ENCODE measurements around the gene IZUMO1.
"Not testable (repeated sequence)": the region's sequence is repeated elsewhere in the genome, so short reads cannot be mapped to it uniquely, and the experiment has no call there.

The IZUMO1 gene

GRCh38 chr19:48713864-48714755, 32.6 kb downstream of the IZUMO1 start:
- DNase-seq (ENCODE audit: low read depth in 2 of 2), result peak; percentile 90 to 92

- DNase-seq (ENCODE audit: low read depth in 2 of 2), result no peak
Observed at GRCh38 chr19:48713041-48713863, 33.5 kb downstream of the IZUMO1 start.

DNA sequence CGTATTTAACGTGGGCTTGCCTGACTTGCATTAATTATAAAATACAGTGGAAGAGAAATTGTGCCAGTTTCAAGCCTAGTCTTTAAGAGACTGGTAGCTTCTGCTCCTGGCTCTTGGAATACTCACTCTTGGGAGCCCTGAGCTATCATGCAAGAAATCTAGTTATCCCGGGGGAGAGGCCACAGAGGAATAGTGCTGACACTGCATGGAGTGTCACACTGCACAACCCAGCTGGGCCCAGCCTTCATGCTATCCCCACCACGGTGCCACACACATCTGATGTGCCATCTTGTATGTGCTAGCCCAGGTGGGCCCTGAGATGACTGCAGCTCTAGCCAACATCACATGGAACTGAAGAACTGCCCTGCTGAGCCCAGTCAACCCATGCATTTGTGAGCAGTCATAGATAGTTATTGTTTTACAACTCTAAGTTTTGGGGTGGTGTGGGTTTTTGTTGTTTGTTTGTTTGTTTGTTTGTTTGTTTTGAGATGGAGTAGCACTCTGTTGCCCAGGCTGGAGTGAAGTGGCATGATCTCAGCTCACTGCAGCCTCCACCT, 35.5 kb downstream of the IZUMO1 start:
- no peak for DNase-seq (ENCODE audit: low read depth in 2 of 2)

- no peak for DNase-seq (ENCODE audit: low read depth in 2 of 2)
Observed at GRCh38 chr19:48708471-48708870, 38.2 kb downstream of the IZUMO1 start.

GRCh38 chr19:48705431-48705830, 41.3 kb downstream of the IZUMO1 start:
- no peak for DNase-seq (ENCODE audit: low read depth in 2 of 2)

GRCh38 chr19:48703316-48703715, 43.4 kb downstream of the IZUMO1 start:
- no peak for DNase-seq (ENCODE audit: low read depth in 2 of 2)

DNA sequence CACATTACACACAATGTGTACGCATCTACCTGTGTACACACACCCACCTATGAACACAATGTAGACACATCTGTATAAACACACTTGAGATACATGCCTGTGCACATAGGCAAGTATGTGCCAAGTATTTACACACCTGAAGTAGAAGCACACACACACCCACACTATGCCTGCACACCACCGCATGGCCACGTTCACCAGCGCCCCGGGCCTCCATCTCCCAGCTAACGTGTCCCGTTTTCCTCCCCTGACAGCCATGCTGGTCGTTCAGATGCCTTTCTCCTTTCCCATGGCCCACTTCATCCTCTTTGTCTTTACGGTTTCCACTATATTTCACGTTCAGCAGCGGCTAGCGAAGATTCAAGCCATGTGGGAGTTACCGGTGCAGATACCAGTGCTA, 44.0 kb downstream of the IZUMO1 start:
- DNase-seq (ENCODE audit: low read depth in 2 of 2), result no peak

DNA sequence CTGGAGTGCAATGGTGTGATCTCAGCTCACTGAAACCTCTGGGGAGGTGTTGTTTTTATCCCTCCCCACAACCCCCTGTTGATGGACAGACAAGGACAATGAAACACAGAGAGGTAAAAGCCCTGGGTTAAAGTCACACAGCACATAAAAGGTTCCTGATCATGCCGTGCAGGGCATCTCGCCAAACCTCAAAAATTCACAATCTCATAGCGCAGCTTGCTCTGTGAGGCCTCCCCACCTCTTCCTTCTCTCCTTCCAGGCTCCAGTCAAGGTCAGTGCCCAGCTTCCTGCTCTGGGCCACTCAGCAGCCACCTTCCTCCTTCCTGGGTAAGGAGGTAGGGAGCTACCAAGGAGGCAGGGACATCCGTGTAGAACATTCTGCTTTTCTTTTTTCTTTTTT, 48.7 kb downstream of the IZUMO1 start:
- DNase-seq (ENCODE audit: low read depth in 2 of 2), result no peak

GRCh38 chr19:48696353-48697010, 50.2 kb downstream of the IZUMO1 start:
- DNase-seq (ENCODE audit: low read depth in 2 of 2), result no peak

- DNase-seq (ENCODE audit: low read depth in 2 of 2), result no peak
Observed at GRCh38 chr19:48695743-48696352, 50.9 kb downstream of the IZUMO1 start, which contains the start of gene FUT2. FUT2 (plus strand) TSS chr19:48695971; CDS start chr19:48702957, 6,986 bp downstream.

- DNase-seq (ENCODE audit: low read depth in 2 of 2), result not testable (repeated sequence)
Observed at GRCh38 chr19:48693629-48694028, 53.1 kb downstream of the IZUMO1 start.

Measured in stimulated activated CD8-positive, alpha-beta memory T cell treated with anti-CD3 and anti-CD28 coated beads, Interleukin-7, amount 100 ng/mL, for 1 hour (primary cell).